Measurements from ENCODE around the gene MICA. TPM values are rescaled to one million over a fixed set of nuclear protein-coding genes. Genes with fewer than 3 reads are reported as not detected.
"Not testable (repeated sequence)": the region's sequence is repeated elsewhere in the genome, so short reads cannot be mapped to it uniquely, and the experiment has no call there.

The MICA gene
- total RNA-seq, 2 donors from 2014 or later: 11.6 to 16.2 TPM

DNA sequence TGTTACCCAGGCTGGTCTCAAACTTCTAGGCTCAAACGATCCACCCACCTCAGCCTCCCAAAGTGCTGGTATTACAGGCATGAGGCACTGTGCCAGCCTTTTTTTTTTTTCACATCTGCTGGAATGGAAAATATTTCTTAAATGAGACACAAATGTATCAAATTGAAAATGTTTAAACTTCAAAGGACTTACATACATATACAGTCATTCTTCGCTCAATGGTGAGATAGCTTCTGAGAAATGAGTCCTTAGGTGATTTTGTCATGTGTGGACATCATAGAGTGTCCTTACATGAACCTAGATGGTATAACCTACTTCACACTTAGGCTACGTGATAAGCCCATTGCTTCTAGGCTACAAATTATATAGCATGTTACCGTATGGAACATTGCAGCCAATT, 43.1 kb downstream of the MICA start:
- no peaks in the 10 kb centered on the region for H3K36me3 Mint-ChIP-seq (ENCODE audit: low read depth)
- H3K27ac Mint-ChIP-seq: no peak overlapping the region
- no peaks in the 10 kb centered on the region for H3K4me1 Mint-ChIP-seq
- no peaks in the 10 kb centered on the region for H3K9me3 Mint-ChIP-seq
- peak; percentile 70 for ATAC-seq (replicated peaks)
- H3K4me3 Mint-ChIP-seq: no peak overlapping the region
- H3K27me3 Mint-ChIP-seq: peaks cover 20% of the 10 kb centered on the region

GRCh38 chr6:31446999-31447789, 43.8 kb downstream of the MICA start:
- not testable (repeated sequence) for H3K4me1 Mint-ChIP-seq; H3K4me3 Mint-ChIP-seq; H3K36me3 Mint-ChIP-seq (ENCODE audit: low read depth); H3K27ac Mint-ChIP-seq; H3K9me3 Mint-ChIP-seq
- ATAC-seq (replicated peaks): peak; percentile 16
- peaks cover 22% of the 10 kb centered on the region for H3K27me3 Mint-ChIP-seq

GRCh38 chr6:31450751-31451150, 47.4 kb downstream of the MICA start:
- Mint-ChIP-seq H3K4me3 (no peak overlapping the region), H3K9me3 (peaks cover 3% of the 10 kb centered on the region), H3K4me1 (no peaks in the 10 kb centered on the region), H3K27ac (no peak overlapping the region), H3K36me3 (ENCODE audit: low read depth) (no peaks in the 10 kb centered on the region), H3K27me3 (peaks cover 17% of the 10 kb centered on the region)
- no peak for ATAC-seq (replicated peaks)

GRCh38 chr6:31452859-31453258, 49.5 kb downstream of the MICA start:
- Mint-ChIP-seq H3K27me3 (peaks cover 13% of the 10 kb centered on the region), H3K9me3 (peaks cover 3% of the 10 kb centered on the region), H3K4me1 (no peaks in the 10 kb centered on the region), H3K27ac (no peak overlapping the region), H3K4me3 (no peak overlapping the region), H3K36me3 (ENCODE audit: low read depth) (no peaks in the 10 kb centered on the region)
- no peak for ATAC-seq (replicated peaks)

GRCh38 chr6:31453259-31453658, 49.9 kb downstream of the MICA start:
- no peak for ATAC-seq (replicated peaks)
- H3K9me3 Mint-ChIP-seq: peaks cover 3% of the 10 kb centered on the region
- H3K36me3 Mint-ChIP-seq (ENCODE audit: low read depth): no peaks in the 10 kb centered on the region
- H3K27me3 Mint-ChIP-seq: peaks cover 13% of the 10 kb centered on the region
- H3K27ac Mint-ChIP-seq: no peak overlapping the region
- no peak overlapping the region for H3K4me3 Mint-ChIP-seq
- H3K4me1 Mint-ChIP-seq: no peaks in the 10 kb centered on the region

- H3K27ac Mint-ChIP-seq; H3K4me3 Mint-ChIP-seq; H3K9me3 Mint-ChIP-seq; ATAC-seq (replicated peaks); H3K27me3 Mint-ChIP-seq: not testable (repeated sequence)
- Mint-ChIP-seq H3K4me1 (peaks cover 12% of the 10 kb centered on the region), H3K36me3 (ENCODE audit: low read depth) (peaks cover 26% of the 10 kb centered on the region)
These were observed 56.5 kb downstream of the MICA start for GRCh38 chr6:31459864-31460263.

DNA sequence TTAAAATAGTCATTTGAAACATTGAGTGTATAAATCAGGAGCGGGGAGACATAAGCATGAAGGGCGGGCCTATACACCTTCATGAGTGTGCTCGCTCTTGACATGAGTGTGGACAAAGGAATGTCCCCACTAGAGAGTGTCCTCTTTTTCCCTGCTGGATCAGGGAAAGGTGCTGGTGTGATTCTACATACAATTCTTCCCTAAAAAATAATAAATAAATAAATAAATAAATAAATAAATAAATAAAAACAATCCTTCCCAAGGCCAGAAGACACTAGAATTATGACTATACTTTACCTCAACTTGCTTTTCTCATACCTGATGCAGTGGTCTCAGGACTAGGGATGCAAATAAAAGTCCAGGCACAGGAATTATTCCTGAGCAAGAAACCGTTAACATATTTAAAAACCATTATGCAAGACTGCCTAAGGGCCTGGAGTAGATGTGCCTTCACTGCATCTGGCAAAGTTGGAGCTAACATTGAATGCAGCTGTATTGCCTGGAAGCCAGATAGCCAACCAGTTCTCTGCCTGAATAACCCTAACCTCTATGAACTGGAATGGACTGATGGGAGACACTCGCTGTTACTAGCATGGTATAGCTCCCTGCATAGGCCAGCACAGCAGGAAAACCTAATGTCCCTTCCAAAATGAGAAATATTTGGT, 57.1 kb downstream of the MICA start:
- H3K27me3 Mint-ChIP-seq: no peaks in the 10 kb centered on the region
- H3K4me1 Mint-ChIP-seq: peaks cover 18% of the 10 kb centered on the region
- no peak overlapping the region for H3K4me3 Mint-ChIP-seq
- ATAC-seq (replicated peaks): no peak
- H3K9me3 Mint-ChIP-seq: no peaks in the 10 kb centered on the region
- no peak overlapping the region for H3K27ac Mint-ChIP-seq
- H3K36me3 Mint-ChIP-seq (ENCODE audit: low read depth): peaks cover 33% of the 10 kb centered on the region

DNA sequence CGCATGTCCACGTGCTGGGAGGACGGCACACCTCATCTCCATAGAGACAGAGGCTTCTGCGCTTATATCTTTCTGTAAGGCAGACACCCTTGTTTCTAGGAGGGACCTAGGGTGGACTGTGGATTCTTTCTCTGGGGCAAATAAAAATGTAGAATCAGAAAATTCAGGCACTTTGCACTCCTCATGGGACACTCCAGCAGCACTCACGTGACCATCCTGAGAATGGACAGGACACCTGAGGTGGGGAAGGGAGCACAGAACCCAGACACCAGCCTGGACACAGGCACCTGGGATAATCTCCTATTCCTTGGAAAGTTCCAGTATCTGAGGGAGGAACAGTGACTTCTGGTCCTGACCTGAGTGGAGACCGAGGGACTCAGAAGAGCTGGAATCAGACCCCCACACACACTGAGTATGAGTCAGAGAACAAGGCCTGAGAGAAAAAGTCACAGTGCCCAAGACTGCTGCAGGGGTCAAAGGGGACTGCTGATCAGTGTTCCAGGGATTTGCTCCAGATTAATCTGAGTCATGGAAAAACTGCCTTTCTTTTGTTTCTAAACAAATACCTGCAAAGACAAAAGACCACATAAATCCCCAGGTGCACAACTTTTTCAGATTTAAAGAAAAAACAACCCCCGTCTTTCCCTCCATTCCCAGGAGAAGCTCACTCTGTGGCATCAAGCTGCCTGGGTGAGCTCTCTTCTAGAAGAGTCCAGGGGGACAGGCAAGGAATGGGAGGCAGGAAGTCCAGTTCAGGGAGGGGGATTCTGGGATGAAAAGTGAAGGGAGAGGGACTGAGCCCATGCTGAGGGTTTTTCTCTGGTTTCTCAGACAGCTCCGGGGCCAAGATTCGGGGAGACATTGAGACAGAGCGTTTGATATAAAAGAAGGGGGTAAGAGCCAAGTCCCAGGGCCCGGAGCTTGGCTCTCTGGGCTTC, 58.9 kb downstream of the MICA start:
- Mint-ChIP-seq H3K27ac (peak overlapping the region; percentile 100), H3K27me3 (no peaks in the 10 kb centered on the region), H3K4me3 (peak overlapping the region; percentile 100), H3K36me3 (ENCODE audit: low read depth) (peaks cover 51% of the 10 kb centered on the region), H3K4me1 (peaks cover 32% of the 10 kb centered on the region), H3K9me3 (no peaks in the 10 kb centered on the region)
- ATAC-seq (replicated peaks): peak; percentile 47

- H3K36me3 Mint-ChIP-seq (ENCODE audit: low read depth): peaks cover 60% of the 10 kb centered on the region
- no peaks in the 10 kb centered on the region for H3K27me3 Mint-ChIP-seq
- H3K4me1 Mint-ChIP-seq: peaks cover 41% of the 10 kb centered on the region
- ATAC-seq (replicated peaks): peak; percentile 95
- H3K27ac Mint-ChIP-seq: peak overlapping the region; percentile 100
- H3K9me3 Mint-ChIP-seq: no peaks in the 10 kb centered on the region
- peak overlapping the region; percentile 100 for H3K4me3 Mint-ChIP-seq
These were observed 59.8 kb downstream of the MICA start for GRCh38 chr6:31462964-31463870.

GRCh38 chr6:31464252-31465184, 61.1 kb downstream of the MICA start:
- H3K27me3 Mint-ChIP-seq: no peaks in the 10 kb centered on the region
- ATAC-seq (replicated peaks): no peak
- H3K4me1 Mint-ChIP-seq: peaks cover 46% of the 10 kb centered on the region
- peak overlapping the region; percentile 100 for H3K27ac Mint-ChIP-seq
- H3K36me3 Mint-ChIP-seq (ENCODE audit: low read depth): peaks cover 65% of the 10 kb centered on the region
- H3K9me3 Mint-ChIP-seq: no peaks in the 10 kb centered on the region
- peak overlapping the region; percentile 100 for H3K4me3 Mint-ChIP-seq
